Keratinocyte (primary cell): ENCODE data around the gene DRGX. TPM values are rescaled to one million over a fixed set of nuclear protein-coding genes. Genes with fewer than 3 reads are reported as not detected.

Source experiments
- DNase-seq: peaks from one replicate; pipeline ENCODE4 v3.0.0-alpha.2; 2011; ENCODE audit warnings: low read depth, missing footprints, low spot score
- FAIRE-seq: peaks from 2 replicates; lab custom pipeline; 2011; peaks lifted over from hg19 to GRCh38; lab: Jason Lieb, UNC
- H2AFZ ChIP-seq: 2 replicates; pipeline ENCODE4 v1.6.0; 2012; ENCODE audit warnings: low read length, control low read depth, inconsistent platforms; ENCODE audit not compliant: control insufficient read depth
- H3K27ac ChIP-seq: 2 replicates; pipeline ENCODE4 v1.5.1; 2011; ENCODE audit warnings: low read length; ENCODE audit not compliant: control insufficient read depth, insufficient read depth
- H3K27me3 ChIP-seq: 3 replicates; pipeline ENCODE4 v1.6.0; 2011; ENCODE audit warnings: low read length; ENCODE audit not compliant: control insufficient read depth, insufficient read depth; ENCODE audit errors: extremely low read depth
- H3K36me3 ChIP-seq, 2 experiments: 2 replicates in 1 of 2; 3 replicates in 1 of 2; pipeline ENCODE4 v1.5.1; 2011; ENCODE audit warnings: low read length in 2 of 2, mild to moderate bottlenecking in 1 of 2; ENCODE audit not compliant: control insufficient read depth in 2 of 2, insufficient read depth in 2 of 2; ENCODE audit errors: extremely low read depth in 1 of 2
- H3K4me1 ChIP-seq: 3 replicates; pipeline ENCODE4 v1.5.1; 2011; ENCODE audit warnings: low read length; ENCODE audit not compliant: control insufficient read depth, insufficient read depth; ENCODE audit errors: extremely low read depth
- H3K4me2 ChIP-seq: 3 replicates; pipeline ENCODE4 v1.6.0; 2011; ENCODE audit warnings: low read depth, low read length; ENCODE audit not compliant: control insufficient read depth, insufficient read depth; ENCODE audit errors: extremely low read depth
- H3K4me3 ChIP-seq, 3 experiments: fragments of 200-600 bp in 1 of 3; sonication (generic) in 1 of 3; 2 replicates in 2 of 3; 3 replicates in 1 of 3; pipeline ENCODE4 v1.5.1; 2011 to 2016; ENCODE audit warnings: low read length in 3 of 3, mild to moderate bottlenecking in 3 of 3, control low read depth in 2 of 3, inconsistent platforms in 1 of 3, low read depth in 1 of 3, mixed read lengths in 1 of 3, mixed run types in 1 of 3, moderate library complexity in 1 of 3; ENCODE audit not compliant: control insufficient read depth in 2 of 3, insufficient read depth in 2 of 3; ENCODE audit errors: extremely low read depth in 1 of 3
- H3K79me2 ChIP-seq: 2 replicates; pipeline ENCODE4 v1.6.0; 2012; ENCODE audit warnings: low read length; ENCODE audit not compliant: control insufficient read depth, insufficient read depth
- H3K9ac ChIP-seq: 3 replicates; pipeline ENCODE4 v1.6.0; 2011; ENCODE audit warnings: low read length; ENCODE audit not compliant: control insufficient read depth, insufficient read depth; ENCODE audit errors: extremely low read depth
- H3K9me1 ChIP-seq: 3 replicates; pipeline ENCODE4 v1.6.0; 2011; ENCODE audit warnings: low read length; ENCODE audit not compliant: control insufficient read depth, insufficient read depth; ENCODE audit errors: extremely low read depth
- H3K9me3 ChIP-seq: 2 replicates; pipeline ENCODE4 v1.5.1; 2012; ENCODE audit warnings: low read depth, low read length; ENCODE audit not compliant: control insufficient read depth
- H4K20me1 ChIP-seq: 3 replicates; pipeline ENCODE4 v1.6.0; 2011; ENCODE audit warnings: low read length; ENCODE audit not compliant: control insufficient read depth, insufficient read depth; ENCODE audit errors: extremely low read depth
- EZH2 ChIP-seq: IDR thresholded peaks from one replicate; pipeline ENCODE4 v1.6.1; 2012; ENCODE audit warnings: inconsistent platforms, mild to moderate bottlenecking, low read length, moderate library complexity
- dilution Hi-C: fragments of 300-500 bp; cut with MboI; formaldehyde crosslinking; loops from one replicate; pipeline ENCODE4 v1.7.0; 2020; ENCODE audit warnings: low sequenced_read_pairs; ENCODE audit not compliant: extremely low pct_ligation_motif_present
- polyA plus RNA-seq, 5 experiments: library from polyadenylated mRNA; depleted of rRNA in 3 of 5; stranded (reverse) in 3 of 5; stranded (forward) in 1 of 5; unstranded in 1 of 5; fragments of >200 nt; gene quantifications; 1 replicate in 1 of 5; 2 replicates in 3 of 5; 3 replicates in 1 of 5; pipeline versions ENCODE4 v1.2.1 to v1.2.3, GENCODE V29; 2011 to 2012; ENCODE audit warnings: missing spikeins in 2 of 5, low read depth in 1 of 5, low replicate concordance in 1 of 5
- TF ChIP-seq, protein P1 (sequence below), 3 experiments: IDR thresholded peaks in 1 of 3; conservative IDR thresholded peaks in 1 of 3; optimal IDR thresholded peaks in 1 of 3; 2 replicates in 2 of 3; 3 replicates in 1 of 3; pipeline versions ENCODE3 to v1.5.1; 2011; ENCODE audit warnings: low read length in 3 of 3, mild to moderate bottlenecking in 3 of 3, moderate library complexity in 2 of 3, control low read depth in 1 of 3, inconsistent platforms in 1 of 3; ENCODE audit not compliant: insufficient read depth in 2 of 3; ENCODE audit errors: extremely low read depth in 1 of 3

Gene DRGX
- polyA plus RNA-seq, 1 donor (not counting 4 experiments of a cell fraction or from before 2014, with no cell fraction given), result not detected

DNA sequence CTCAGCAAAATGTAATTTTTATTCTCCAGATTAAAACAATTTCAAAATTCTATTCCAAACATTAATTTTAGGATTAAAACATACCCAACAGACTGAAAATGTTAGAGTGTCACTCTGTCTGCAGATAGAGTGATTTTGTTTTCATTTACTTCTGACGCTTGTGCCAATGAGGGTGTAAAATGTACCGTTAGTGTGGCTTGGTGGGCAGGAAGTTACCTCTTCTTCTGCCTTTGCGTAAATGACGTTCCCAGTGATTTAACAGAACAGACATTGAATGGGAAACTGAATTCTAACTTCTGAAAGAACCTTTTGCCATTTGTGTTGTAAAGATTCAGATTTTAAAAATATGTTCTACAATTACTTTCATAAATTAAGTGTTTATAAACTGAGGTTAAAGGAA, 47.0 kb upstream of the DRGX start:
- no peak for FAIRE-seq
- no peak overlapping the region for H3K4me3 ChIP-seq
- no peak overlapping the region for H2AFZ ChIP-seq
- TF ChIP-seq EZH2, result no peak
- TF ChIP-seq, protein P1, sequence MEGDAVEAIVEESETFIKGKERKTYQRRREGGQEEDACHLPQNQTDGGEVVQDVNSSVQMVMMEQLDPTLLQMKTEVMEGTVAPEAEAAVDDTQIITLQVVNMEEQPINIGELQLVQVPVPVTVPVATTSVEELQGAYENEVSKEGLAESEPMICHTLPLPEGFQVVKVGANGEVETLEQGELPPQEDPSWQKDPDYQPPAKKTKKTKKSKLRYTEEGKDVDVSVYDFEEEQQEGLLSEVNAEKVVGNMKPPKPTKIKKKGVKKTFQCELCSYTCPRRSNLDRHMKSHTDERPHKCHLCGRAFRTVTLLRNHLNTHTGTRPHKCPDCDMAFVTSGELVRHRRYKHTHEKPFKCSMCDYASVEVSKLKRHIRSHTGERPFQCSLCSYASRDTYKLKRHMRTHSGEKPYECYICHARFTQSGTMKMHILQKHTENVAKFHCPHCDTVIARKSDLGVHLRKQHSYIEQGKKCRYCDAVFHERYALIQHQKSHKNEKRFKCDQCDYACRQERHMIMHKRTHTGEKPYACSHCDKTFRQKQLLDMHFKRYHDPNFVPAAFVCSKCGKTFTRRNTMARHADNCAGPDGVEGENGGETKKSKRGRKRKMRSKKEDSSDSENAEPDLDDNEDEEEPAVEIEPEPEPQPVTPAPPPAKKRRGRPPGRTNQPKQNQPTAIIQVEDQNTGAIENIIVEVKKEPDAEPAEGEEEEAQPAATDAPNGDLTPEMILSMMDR (optimal IDR thresholded peaks at IDR 0.05 in 1 of 3, IDR thresholded peaks at IDR 0.05 in 1 of 3, conservative IDR thresholded peaks at IDR 0.05 in 1 of 3; ENCODE audit: extremely low read depth in 1 of 3, insufficient read depth in 2 of 3, low read length in 3 of 3), result no peak
- no peak for DNase-seq
- H3K9me1 ChIP-seq, result no peaks in the 10 kb centered on the region
- H3K79me2 ChIP-seq, result no peaks in the 10 kb centered on the region
- H3K9ac ChIP-seq, result no peak overlapping the region
- no peaks in the 10 kb centered on the region for H3K4me1 ChIP-seq
- H3K36me3 ChIP-seq, result peaks cover 0 to 2% of the 10 kb centered on the region in 2 experiments
- H4K20me1 ChIP-seq, result no peaks in the 10 kb centered on the region
- no peaks in the 10 kb centered on the region for H3K9me3 ChIP-seq
- dilution Hi-C loops, result no loop called here
- no peak overlapping the region for H3K27ac ChIP-seq
- H3K27me3 ChIP-seq, result no peaks in the 10 kb centered on the region
- no peak overlapping the region for H3K4me2 ChIP-seq

DNA sequence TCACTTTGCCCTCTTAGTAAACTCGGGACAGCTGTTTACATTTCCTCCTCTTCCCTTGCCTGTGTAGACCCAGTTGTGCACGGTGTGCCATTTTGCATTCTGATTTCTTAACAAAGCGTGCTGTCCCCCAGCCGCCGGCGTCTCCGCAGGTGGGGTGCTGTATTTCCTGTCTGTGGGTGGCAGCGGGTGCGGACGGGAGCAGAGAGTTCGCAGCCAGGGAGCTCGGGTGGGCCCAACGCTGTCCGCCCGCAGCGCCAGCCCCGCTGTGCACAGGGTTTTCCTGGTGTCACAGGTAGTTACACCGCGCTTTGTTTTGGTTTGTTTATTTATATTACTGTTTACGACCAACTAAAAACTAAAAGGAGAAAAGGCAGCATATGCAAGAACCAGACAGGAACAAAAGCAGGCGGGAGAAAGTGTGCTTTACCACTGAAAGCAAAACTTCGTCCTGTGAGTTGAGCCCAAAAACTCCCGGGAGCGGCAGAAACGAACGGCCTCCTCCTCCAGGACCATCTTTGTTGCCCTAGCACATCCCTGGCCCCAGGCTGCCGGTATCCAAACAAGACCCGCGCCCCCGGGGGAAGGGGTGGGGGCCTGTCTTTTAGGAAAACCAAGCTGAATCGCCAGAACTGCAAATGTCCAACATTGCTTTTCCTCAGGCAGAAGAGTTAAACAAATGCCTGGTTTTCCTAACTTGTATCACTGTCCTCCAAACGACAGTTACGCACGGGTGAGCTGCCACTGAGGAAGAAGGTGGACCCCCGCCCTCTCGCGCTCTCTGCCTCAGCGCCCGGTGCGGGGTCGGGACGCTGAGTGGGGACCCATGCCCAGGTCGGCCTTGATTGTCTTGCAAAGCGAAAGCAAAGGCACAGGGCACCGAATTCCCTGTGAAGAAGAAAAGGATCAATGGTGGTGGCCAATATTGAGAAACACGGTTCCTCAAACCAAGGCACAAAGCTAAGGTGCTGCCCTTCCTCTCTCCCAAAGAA, 45.9 kb upstream of the DRGX start:
- H3K9me1 ChIP-seq, result no peaks in the 10 kb centered on the region
- peaks cover 0 to 2% of the 10 kb centered on the region in 2 experiments for H3K36me3 ChIP-seq
- no peaks in the 10 kb centered on the region for H3K9me3 ChIP-seq
- H3K4me1 ChIP-seq, result no peaks in the 10 kb centered on the region
- H3K79me2 ChIP-seq, result no peaks in the 10 kb centered on the region
- no peak for DNase-seq
- no peak overlapping the region for H3K9ac ChIP-seq
- H3K4me3 ChIP-seq, result no peak overlapping the region
- H4K20me1 ChIP-seq, result no peaks in the 10 kb centered on the region
- FAIRE-seq, result no peak
- H3K4me2 ChIP-seq, result no peak overlapping the region
- H3K27ac ChIP-seq, result no peak overlapping the region
- no peaks in the 10 kb centered on the region for H3K27me3 ChIP-seq
- no peak for TF ChIP-seq EZH2
- TF ChIP-seq, protein P1 (optimal IDR thresholded peaks at IDR 0.05 in 1 of 3, IDR thresholded peaks at IDR 0.05 in 1 of 3, conservative IDR thresholded peaks at IDR 0.05 in 1 of 3; ENCODE audit: extremely low read depth in 1 of 3, insufficient read depth in 2 of 3, low read length in 3 of 3), result no peak
- dilution Hi-C loops, result no loop called here
- H2AFZ ChIP-seq, result no peak overlapping the region
